ENCODE measurements around the gene DSC2.
A peak's percentile ranks its signal among the peaks of the same experiment; 100 is the strongest.

The DSC2 gene

GRCh38 chr18:31077878-31078277 lies 24.3 kb downstream of the DSC2 start:
- Histone ChIP-seq H3K36me3 (ENCODE audit: control insufficient read depth in 4 of 4, insufficient read depth in 4 of 4, low read length in 3 of 4) (no peaks in the 10 kb centered on the region), H3K27ac (ENCODE audit: insufficient read depth in 1 of 2, low read depth in 1 of 2, low read length in 2 of 2, poor library complexity in 1 of 2, severe bottlenecking in 2 of 2) (no peak overlapping the region), H3K9me3 (ENCODE audit: control extremely low read depth in 1 of 5, control insufficient read depth in 4 of 5, insufficient read depth in 2 of 5, low read depth in 1 of 5, low read length in 4 of 5) (peaks cover 0 to 2% (median 0%) of the 10 kb centered on the region in 5 experiments), H3K4me1 (ENCODE audit: control extremely low read depth in 1 of 4, control insufficient read depth in 4 of 4, insufficient read depth in 4 of 4, low read length in 3 of 4) (no peaks in the 10 kb centered on the region), H3K27me3 (replicated peaks in 2 of 5; ENCODE audit: control insufficient read depth in 4 of 5, insufficient read depth in 5 of 5, low read length in 4 of 5) (no peaks in the 10 kb centered on the region), H3K4me3 (ENCODE audit: control insufficient read depth in 1 of 7, extremely low read depth in 1 of 7, insufficient read depth in 4 of 7, low read depth in 2 of 7, low read length in 6 of 7) (no peak overlapping the region)
- POLR2A ChIA-PET: interaction anchor here (0.8 kb wide), 1 partner anchor 1034 kb away, joined by 3 read pairs; no protein-coding TSS in a partner anchor
- 8% methylated on average over 1 of the region's 1 CpG for WGBS (ENCODE audit: insufficient coverage)
- CTCF ChIA-PET: interaction anchor here (1.2 kb wide), 1 partner anchor 16 kb away, joined by 3 read pairs; no protein-coding TSS in a partner anchor
- DNase-seq: peak in 1 of 3 donors; percentile 10

- POLR2A ChIA-PET: no interaction called here
- no peak for DNase-seq
- CTCF ChIA-PET: interaction anchor here (1.3 kb wide), 1 partner anchor 8 kb away, joined by 3 read pairs; no protein-coding TSS in a partner anchor
- no peaks in the 10 kb centered on the region for H3K27me3 ChIP-seq (replicated peaks in 2 of 5; ENCODE audit: control insufficient read depth in 4 of 5, insufficient read depth in 5 of 5, low read length in 4 of 5)
- H3K4me3 ChIP-seq (ENCODE audit: control insufficient read depth in 1 of 7, extremely low read depth in 1 of 7, insufficient read depth in 4 of 7, low read depth in 2 of 7, low read length in 6 of 7): no peak overlapping the region
- H3K4me1 ChIP-seq (ENCODE audit: control extremely low read depth in 1 of 4, control insufficient read depth in 4 of 4, insufficient read depth in 4 of 4, low read length in 3 of 4): no peaks in the 10 kb centered on the region
- peaks cover 0 to 2% (median 0%) of the 10 kb centered on the region in 5 experiments for H3K9me3 ChIP-seq (ENCODE audit: control extremely low read depth in 1 of 5, control insufficient read depth in 4 of 5, insufficient read depth in 2 of 5, low read depth in 1 of 5, low read length in 4 of 5)
- H3K27ac ChIP-seq (ENCODE audit: insufficient read depth in 1 of 2, low read depth in 1 of 2, low read length in 2 of 2, poor library complexity in 1 of 2, severe bottlenecking in 2 of 2): no peak overlapping the region
- H3K36me3 ChIP-seq (ENCODE audit: control insufficient read depth in 4 of 4, insufficient read depth in 4 of 4, low read length in 3 of 4): no peaks in the 10 kb centered on the region
- no CpG with 5 or more reads among the region's 4 CpGs for WGBS (ENCODE audit: insufficient coverage)
These were observed 30.0 kb downstream of the DSC2 start for GRCh38 chr18:31072175-31072574.

GRCh38 chr18:31070206-31070605 lies 32.0 kb downstream of the DSC2 start:
- ChIA-PET CTCF (no interaction called here), POLR2A (no interaction called here)
- Histone ChIP-seq H3K4me1 (ENCODE audit: control extremely low read depth in 1 of 4, control insufficient read depth in 4 of 4, insufficient read depth in 4 of 4, low read length in 3 of 4) (no peaks in the 10 kb centered on the region), H3K9me3 (ENCODE audit: control extremely low read depth in 1 of 5, control insufficient read depth in 4 of 5, insufficient read depth in 2 of 5, low read depth in 1 of 5, low read length in 4 of 5) (no peaks in the 10 kb centered on the region), H3K36me3 (ENCODE audit: control insufficient read depth in 4 of 4, insufficient read depth in 4 of 4, low read length in 3 of 4) (no peaks in the 10 kb centered on the region), H3K27me3 (replicated peaks in 2 of 5; ENCODE audit: control insufficient read depth in 4 of 5, insufficient read depth in 5 of 5, low read length in 4 of 5) (no peaks in the 10 kb centered on the region), H3K4me3 (ENCODE audit: control insufficient read depth in 1 of 7, extremely low read depth in 1 of 7, insufficient read depth in 4 of 7, low read depth in 2 of 7, low read length in 6 of 7) (no peak overlapping the region), H3K27ac (ENCODE audit: insufficient read depth in 1 of 2, low read depth in 1 of 2, low read length in 2 of 2, poor library complexity in 1 of 2, severe bottlenecking in 2 of 2) (no peak overlapping the region)
- DNase-seq: no peak
- WGBS (ENCODE audit: insufficient coverage): no CpG with 5 or more reads among the region's 3 CpGs

DNA sequence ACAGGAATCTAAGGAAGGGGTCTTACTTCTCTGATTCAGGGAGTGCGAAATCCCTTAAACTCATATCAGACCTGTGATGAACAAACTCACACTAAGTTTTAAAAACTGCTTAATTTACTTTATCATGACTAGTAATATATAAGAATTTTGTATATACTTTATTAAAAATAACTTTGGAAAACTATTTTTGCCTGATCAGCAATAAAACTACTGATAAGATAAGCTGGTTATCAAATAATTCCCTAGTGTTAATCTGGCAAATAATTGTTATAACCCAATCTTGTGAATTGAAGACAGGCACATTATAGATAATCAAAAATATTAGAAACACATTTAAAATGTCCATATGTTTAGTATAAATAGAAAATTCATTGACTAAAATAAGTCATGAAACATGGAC lies 36.0 kb downstream of the DSC2 start:
- Histone ChIP-seq H3K27ac (ENCODE audit: insufficient read depth in 1 of 2, low read depth in 1 of 2, low read length in 2 of 2, poor library complexity in 1 of 2, severe bottlenecking in 2 of 2) (no peak overlapping the region), H3K4me1 (ENCODE audit: control extremely low read depth in 1 of 4, control insufficient read depth in 4 of 4, insufficient read depth in 4 of 4, low read length in 3 of 4) (peaks cover 7 to 12% (median 8%) of the 10 kb centered on the region in 4 experiments), H3K4me3 (ENCODE audit: control insufficient read depth in 1 of 7, extremely low read depth in 1 of 7, insufficient read depth in 4 of 7, low read depth in 2 of 7, low read length in 6 of 7) (no peak overlapping the region), H3K27me3 (replicated peaks in 2 of 5; ENCODE audit: control insufficient read depth in 4 of 5, insufficient read depth in 5 of 5, low read length in 4 of 5) (no peaks in the 10 kb centered on the region), H3K9me3 (ENCODE audit: control extremely low read depth in 1 of 5, control insufficient read depth in 4 of 5, insufficient read depth in 2 of 5, low read depth in 1 of 5, low read length in 4 of 5) (no peaks in the 10 kb centered on the region), H3K36me3 (ENCODE audit: control insufficient read depth in 4 of 4, insufficient read depth in 4 of 4, low read length in 3 of 4) (no peaks in the 10 kb centered on the region)
- ChIA-PET CTCF (no interaction called here), POLR2A (no interaction called here)
- DNase-seq: no peak
- no CpG with 5 or more reads among the region's 1 CpG for WGBS (ENCODE audit: insufficient coverage)

DNA sequence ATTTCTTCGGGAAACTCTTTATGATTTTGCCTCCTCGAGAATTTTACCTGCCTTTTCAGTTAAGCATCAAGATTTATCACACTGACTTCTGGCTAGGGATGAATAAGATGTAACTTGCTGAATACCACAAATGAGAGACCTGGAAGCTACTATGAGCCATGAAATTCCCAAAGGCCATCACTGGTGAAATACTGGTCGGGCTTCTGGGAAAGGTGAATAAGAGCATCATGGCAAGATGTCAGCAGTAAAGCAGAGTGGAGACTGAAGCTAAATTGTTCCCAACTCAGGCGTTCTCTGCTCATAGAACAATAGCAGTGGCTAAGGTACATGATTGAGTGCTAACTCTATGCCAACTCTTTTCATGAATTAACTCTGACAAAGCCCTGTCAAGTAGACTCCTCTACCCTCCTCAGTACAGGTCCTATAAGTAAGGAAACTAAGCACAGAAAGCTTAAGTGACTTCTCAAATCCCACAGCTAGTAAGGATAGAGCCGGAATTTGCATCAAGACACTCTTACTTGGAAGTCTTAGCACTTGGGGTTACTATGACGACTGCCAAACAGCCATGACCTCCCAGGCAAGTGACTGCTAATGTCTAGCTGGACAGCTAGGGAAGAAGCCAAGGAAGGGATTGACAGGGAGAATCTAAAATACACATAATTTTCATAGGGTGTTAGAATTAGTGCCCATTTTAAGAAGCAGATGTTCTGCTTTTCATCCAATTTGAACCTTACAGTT lies 37.0 kb downstream of the DSC2 start:
- H3K4me1 ChIP-seq (ENCODE audit: control extremely low read depth in 1 of 4, control insufficient read depth in 4 of 4, insufficient read depth in 4 of 4, low read length in 3 of 4): peaks cover 7 to 12% (median 9%) of the 10 kb centered on the region in 4 experiments
- no peaks in the 10 kb centered on the region for H3K9me3 ChIP-seq (ENCODE audit: control extremely low read depth in 1 of 5, control insufficient read depth in 4 of 5, insufficient read depth in 2 of 5, low read depth in 1 of 5, low read length in 4 of 5)
- CTCF ChIA-PET: no interaction called here
- DNase-seq: no peak
- no peak overlapping the region for H3K27ac ChIP-seq (ENCODE audit: insufficient read depth in 1 of 2, low read depth in 1 of 2, low read length in 2 of 2, poor library complexity in 1 of 2, severe bottlenecking in 2 of 2)
- no peaks in the 10 kb centered on the region for H3K27me3 ChIP-seq (replicated peaks in 2 of 5; ENCODE audit: control insufficient read depth in 4 of 5, insufficient read depth in 5 of 5, low read length in 4 of 5)
- H3K4me3 ChIP-seq (ENCODE audit: control insufficient read depth in 1 of 7, extremely low read depth in 1 of 7, insufficient read depth in 4 of 7, low read depth in 2 of 7, low read length in 6 of 7): no peak overlapping the region
- 100% methylated on average over 3 of the region's 6 CpGs for WGBS (ENCODE audit: insufficient coverage)
- POLR2A ChIA-PET: no interaction called here
- H3K36me3 ChIP-seq (ENCODE audit: control insufficient read depth in 4 of 4, insufficient read depth in 4 of 4, low read length in 3 of 4): no peaks in the 10 kb centered on the region

GRCh38 chr18:31064130-31064529 lies 38.1 kb downstream of the DSC2 start:
- Histone ChIP-seq H3K36me3 (ENCODE audit: control insufficient read depth in 4 of 4, insufficient read depth in 4 of 4, low read length in 3 of 4) (no peaks in the 10 kb centered on the region), H3K4me3 (ENCODE audit: control insufficient read depth in 1 of 7, extremely low read depth in 1 of 7, insufficient read depth in 4 of 7, low read depth in 2 of 7, low read length in 6 of 7) (no peak overlapping the region), H3K9me3 (ENCODE audit: control extremely low read depth in 1 of 5, control insufficient read depth in 4 of 5, insufficient read depth in 2 of 5, low read depth in 1 of 5, low read length in 4 of 5) (no peaks in the 10 kb centered on the region), H3K27me3 (replicated peaks in 2 of 5; ENCODE audit: control insufficient read depth in 4 of 5, insufficient read depth in 5 of 5, low read length in 4 of 5) (no peaks in the 10 kb centered on the region), H3K27ac (ENCODE audit: insufficient read depth in 1 of 2, low read depth in 1 of 2, low read length in 2 of 2, poor library complexity in 1 of 2, severe bottlenecking in 2 of 2) (no peak overlapping the region), H3K4me1 (ENCODE audit: control extremely low read depth in 1 of 4, control insufficient read depth in 4 of 4, insufficient read depth in 4 of 4, low read length in 3 of 4) (peaks cover 7 to 12% (median 9%) of the 10 kb centered on the region in 4 experiments)
- WGBS (ENCODE audit: insufficient coverage): no CpG with 5 or more reads among the region's 1 CpG
- CTCF ChIA-PET: interaction anchor here (1.2 kb wide), 1 partner anchor 9 kb away, joined by 3 read pairs; no protein-coding TSS in a partner anchor
- no peak for DNase-seq
- POLR2A ChIA-PET: no interaction called here

- peaks cover 7 to 12% (median 9%) of the 10 kb centered on the region in 4 experiments for H3K4me1 ChIP-seq (ENCODE audit: control extremely low read depth in 1 of 4, control insufficient read depth in 4 of 4, insufficient read depth in 4 of 4, low read length in 3 of 4)
- WGBS (ENCODE audit: insufficient coverage): 8% methylated on average over 2 of the region's 4 CpGs
- DNase-seq: peak in 1 of 3 donors; percentile 9
- no peaks in the 10 kb centered on the region for H3K36me3 ChIP-seq (ENCODE audit: control insufficient read depth in 4 of 4, insufficient read depth in 4 of 4, low read length in 3 of 4)
- H3K4me3 ChIP-seq (ENCODE audit: control insufficient read depth in 1 of 7, extremely low read depth in 1 of 7, insufficient read depth in 4 of 7, low read depth in 2 of 7, low read length in 6 of 7): peak overlapping the region in 1 of 7 experiments; percentile 17
- CTCF ChIA-PET: interaction anchor here (1.4 kb wide), 1 partner anchor 15 kb away, joined by 3 read pairs; no protein-coding TSS in a partner anchor
- peaks cover 0 to 3% (median 0%) of the 10 kb centered on the region in 5 experiments for H3K27me3 ChIP-seq (replicated peaks in 2 of 5; ENCODE audit: control insufficient read depth in 4 of 5, insufficient read depth in 5 of 5, low read length in 4 of 5)
- POLR2A ChIA-PET: no interaction called here
- no peak overlapping the region for H3K27ac ChIP-seq (ENCODE audit: insufficient read depth in 1 of 2, low read depth in 1 of 2, low read length in 2 of 2, poor library complexity in 1 of 2, severe bottlenecking in 2 of 2)
- H3K9me3 ChIP-seq (ENCODE audit: control extremely low read depth in 1 of 5, control insufficient read depth in 4 of 5, insufficient read depth in 2 of 5, low read depth in 1 of 5, low read length in 4 of 5): no peaks in the 10 kb centered on the region
These were observed 40.3 kb downstream of the DSC2 start for GRCh38 chr18:31061945-31062344.

Data from common myeloid progenitor, CD34-positive (primary cell).